ENCODE measurements around the gene FOXP1. TPM values are rescaled to one million over a fixed set of nuclear protein-coding genes. Genes with fewer than 3 reads are reported as not detected.

Gene FOXP1
- total and polyA plus RNA-seq, 2 of the 13 experiments (the other 11 are each of a cell fraction or from before 2014, with no cell fraction given) = 40.4 to 59.0 TPM

DNA sequence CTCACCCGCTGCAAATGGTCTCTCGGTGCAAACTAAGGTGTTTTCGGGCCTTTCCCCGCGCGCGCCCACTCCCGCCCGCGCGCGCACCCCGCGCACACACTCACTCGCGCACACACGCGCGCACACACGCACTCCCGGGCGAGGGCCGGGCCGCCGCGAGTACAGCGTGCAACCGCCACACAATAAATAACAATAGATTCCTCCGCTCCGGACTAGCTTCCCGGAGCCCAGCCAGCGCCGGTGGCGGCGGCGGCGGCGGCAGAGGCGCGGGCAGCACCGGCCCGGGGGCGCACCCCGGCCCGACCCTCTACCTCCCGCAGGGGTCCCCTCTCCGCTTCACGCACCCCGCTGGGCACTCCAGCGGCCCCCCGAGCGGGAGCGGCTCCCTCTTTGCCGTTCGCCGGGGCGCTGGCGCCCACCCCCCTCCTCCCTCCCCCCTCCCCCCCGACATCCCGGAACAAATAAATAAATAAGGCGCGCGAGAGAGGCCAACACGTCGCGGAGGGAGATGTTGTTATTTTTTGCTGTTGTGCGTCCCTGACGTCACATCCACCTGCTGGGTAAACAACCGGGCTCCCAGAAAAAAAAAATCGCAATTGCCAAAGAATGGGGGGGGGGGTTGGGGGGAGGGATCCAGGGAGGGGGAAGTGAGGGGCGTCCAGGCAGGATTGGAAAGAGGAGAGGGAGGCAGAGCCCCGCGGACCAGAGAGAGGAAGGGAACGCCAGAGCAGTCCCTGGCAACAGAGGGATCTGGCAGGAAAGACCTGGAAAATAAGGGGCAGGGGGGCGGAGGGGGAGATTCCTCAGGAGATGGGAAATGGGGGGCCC, at the start of gene FOXP1 (continued):
- TF ChIP-seq HMGXB4 (CRISPR knock-in tag; IDR thresholded peaks at IDR 0.05; ENCODE audit: borderline replicate concordance in 1 of 2, low read depth in 1 of 2) = peak in 1 of 2 experiments; percentile 10; a peak in 2 of 4 replicates
- TF ChIP-seq ISX (CRISPR knock-in tag; conservative IDR thresholded peaks at IDR 0.05) = no peak
- no peak for TF ChIP-seq ZNF432 (CRISPR knock-in tag; IDR thresholded peaks at IDR 0.05; ENCODE audit: borderline replicate concordance)
- no peak; the same call in 1 of the 2 replicates for TF ChIP-seq TAF1 (CRISPR knock-in tag; IDR thresholded peaks at IDR 0.05)
- TF ChIP-seq HOMEZ (CRISPR knock-in tag; IDR thresholded peaks at IDR 0.05; ENCODE audit: low read depth) = no peak
- peak; percentile 61 for TF ChIP-seq ZFX (CRISPR knock-in tag; IDR thresholded peaks at IDR 0.05; ENCODE audit: low read depth)
- TF ChIP-seq THAP9 (CRISPR knock-in tag; IDR thresholded peaks at IDR 0.05; ENCODE audit: borderline replicate concordance) = no peak
- no peak for TF ChIP-seq ZBTB8A (CRISPR knock-in tag; IDR thresholded peaks at IDR 0.05; ENCODE audit: borderline replicate concordance, low read depth)
- no peak for TF ChIP-seq ONECUT2 (CRISPR knock-in tag; IDR thresholded peaks at IDR 0.05)
- TF ChIP-seq ZSCAN21 (CRISPR knock-in tag; IDR thresholded peaks at IDR 0.05; ENCODE audit: borderline replicate concordance) = 0 out of 2 replicates have a peak, but pooled peaks have one; percentile 13
- no peak for TF ChIP-seq ZNF260 (CRISPR knock-in tag; IDR thresholded peaks at IDR 0.05; ENCODE audit: borderline replicate concordance, low read depth)
- peak; percentile 91 for TF ChIP-seq RBFOX2 (IDR thresholded peaks at IDR 0.05; ENCODE audit: low read depth, low read length)
- TF ChIP-seq ATF2 (CRISPR knock-in tag; IDR thresholded peaks at IDR 0.05) = no peak
- no peak for TF ChIP-seq NAIF1 (CRISPR knock-in tag; IDR thresholded peaks at IDR 0.05; ENCODE audit: borderline replicate concordance)
- TF ChIP-seq ZEB1 (IDR thresholded peaks at IDR 0.05; ENCODE audit: insufficient replicate concordance, low read depth) = no peak
- TF ChIP-seq TMF1 (CRISPR knock-in tag; IDR thresholded peaks at IDR 0.05; ENCODE audit: low read depth) = no peak
- TF ChIP-seq ZNF44 (CRISPR knock-in tag; IDR thresholded peaks at IDR 0.05) = no peak
